ENCODE measurements around the gene UBE2D3.

The UBE2D3 gene

DNA sequence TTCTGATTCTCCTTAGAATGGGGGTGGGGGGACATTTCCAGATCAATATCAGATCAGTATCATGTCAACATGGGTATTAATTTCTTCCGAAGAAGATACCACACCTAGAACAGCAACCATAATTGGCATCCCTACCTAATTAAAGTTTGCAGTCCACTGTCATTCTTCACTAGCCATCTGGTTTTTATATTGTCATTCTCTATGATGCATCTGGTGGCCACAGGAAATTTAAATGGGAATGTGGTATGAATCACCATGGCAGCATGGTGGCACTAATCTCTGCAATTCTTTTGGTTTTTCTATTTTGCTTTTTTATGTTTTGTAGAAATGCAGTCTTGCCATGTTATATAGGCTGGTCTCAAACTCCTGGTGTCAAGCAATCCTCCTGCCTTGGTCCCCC, 16.6 kb upstream of the UBE2D3 start:
- no peak for DNase-seq
- intact Hi-C loops (cut with DNase I; ENCODE audit: low total_unique reads): no loop called here
- H3K9me3 ChIP-seq: no peaks in the 10 kb centered on the region
- no peaks in the 10 kb centered on the region for H3K36me3 ChIP-seq
- H3K27me3 ChIP-seq: no peaks in the 10 kb centered on the region
- H3K4me3 ChIP-seq: no peak overlapping the region
- TF ChIP-seq, protein P1, sequence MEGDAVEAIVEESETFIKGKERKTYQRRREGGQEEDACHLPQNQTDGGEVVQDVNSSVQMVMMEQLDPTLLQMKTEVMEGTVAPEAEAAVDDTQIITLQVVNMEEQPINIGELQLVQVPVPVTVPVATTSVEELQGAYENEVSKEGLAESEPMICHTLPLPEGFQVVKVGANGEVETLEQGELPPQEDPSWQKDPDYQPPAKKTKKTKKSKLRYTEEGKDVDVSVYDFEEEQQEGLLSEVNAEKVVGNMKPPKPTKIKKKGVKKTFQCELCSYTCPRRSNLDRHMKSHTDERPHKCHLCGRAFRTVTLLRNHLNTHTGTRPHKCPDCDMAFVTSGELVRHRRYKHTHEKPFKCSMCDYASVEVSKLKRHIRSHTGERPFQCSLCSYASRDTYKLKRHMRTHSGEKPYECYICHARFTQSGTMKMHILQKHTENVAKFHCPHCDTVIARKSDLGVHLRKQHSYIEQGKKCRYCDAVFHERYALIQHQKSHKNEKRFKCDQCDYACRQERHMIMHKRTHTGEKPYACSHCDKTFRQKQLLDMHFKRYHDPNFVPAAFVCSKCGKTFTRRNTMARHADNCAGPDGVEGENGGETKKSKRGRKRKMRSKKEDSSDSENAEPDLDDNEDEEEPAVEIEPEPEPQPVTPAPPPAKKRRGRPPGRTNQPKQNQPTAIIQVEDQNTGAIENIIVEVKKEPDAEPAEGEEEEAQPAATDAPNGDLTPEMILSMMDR (IDR thresholded peaks at IDR 0.05): no peak
- H3K4me1 ChIP-seq: no peaks in the 10 kb centered on the region
- H3K27ac ChIP-seq: no peak overlapping the region

DNA sequence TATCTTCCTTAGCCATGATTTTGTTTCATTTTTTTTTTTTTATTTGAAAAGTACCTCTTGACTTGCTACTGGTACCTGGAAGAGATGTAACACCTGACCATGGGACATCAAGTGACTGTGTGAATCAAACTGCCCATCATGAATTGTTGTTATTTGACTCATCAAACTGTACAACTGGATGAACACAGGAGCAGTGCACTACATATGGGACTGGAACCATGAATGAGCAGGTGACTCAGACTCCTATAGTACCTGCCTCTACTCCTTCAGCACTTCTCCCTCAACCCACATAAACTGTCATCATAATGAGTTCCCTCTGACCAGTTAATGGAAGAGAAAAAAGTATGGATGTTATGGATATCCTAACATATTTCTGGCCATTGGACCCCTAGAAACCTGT, 15.9 kb upstream of the UBE2D3 start:
- no peak overlapping the region for H3K4me3 ChIP-seq
- TF ChIP-seq, protein P1 (IDR thresholded peaks at IDR 0.05): no peak
- intact Hi-C loops (cut with DNase I; ENCODE audit: low total_unique reads): no loop called here
- no peaks in the 10 kb centered on the region for H3K4me1 ChIP-seq
- no peak overlapping the region for H3K27ac ChIP-seq
- no peaks in the 10 kb centered on the region for H3K36me3 ChIP-seq
- no peak for DNase-seq
- H3K27me3 ChIP-seq: no peaks in the 10 kb centered on the region
- no peaks in the 10 kb centered on the region for H3K9me3 ChIP-seq

DNA sequence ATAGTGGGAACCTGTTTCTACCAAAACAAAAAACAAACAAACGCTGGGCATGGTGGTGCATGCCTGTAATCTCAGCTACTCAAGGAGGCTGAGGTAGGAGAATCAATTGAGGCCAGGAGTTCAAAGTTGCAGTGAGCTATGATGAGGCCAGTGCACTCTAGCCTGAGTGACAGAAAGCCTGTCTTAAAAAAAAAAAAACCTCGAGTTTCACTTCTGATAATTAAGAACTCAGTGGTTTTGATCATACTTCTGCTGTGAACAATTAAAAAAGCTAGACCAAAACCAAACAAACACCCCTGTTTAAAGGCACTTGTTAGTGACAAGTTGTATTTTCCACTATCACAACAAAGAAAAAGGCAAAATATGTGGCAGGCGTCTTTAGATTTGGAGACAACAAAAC, 15.0 kb upstream of the UBE2D3 start:
- H3K36me3 ChIP-seq: no peaks in the 10 kb centered on the region
- H3K27ac ChIP-seq: no peak overlapping the region
- no peaks in the 10 kb centered on the region for H3K27me3 ChIP-seq
- TF ChIP-seq, protein P1 (IDR thresholded peaks at IDR 0.05): no peak
- H3K4me3 ChIP-seq: no peak overlapping the region
- no peak for DNase-seq
- H3K4me1 ChIP-seq: no peaks in the 10 kb centered on the region
- no peaks in the 10 kb centered on the region for H3K9me3 ChIP-seq
- intact Hi-C loops (cut with DNase I; ENCODE audit: low total_unique reads): no loop called here

DNA sequence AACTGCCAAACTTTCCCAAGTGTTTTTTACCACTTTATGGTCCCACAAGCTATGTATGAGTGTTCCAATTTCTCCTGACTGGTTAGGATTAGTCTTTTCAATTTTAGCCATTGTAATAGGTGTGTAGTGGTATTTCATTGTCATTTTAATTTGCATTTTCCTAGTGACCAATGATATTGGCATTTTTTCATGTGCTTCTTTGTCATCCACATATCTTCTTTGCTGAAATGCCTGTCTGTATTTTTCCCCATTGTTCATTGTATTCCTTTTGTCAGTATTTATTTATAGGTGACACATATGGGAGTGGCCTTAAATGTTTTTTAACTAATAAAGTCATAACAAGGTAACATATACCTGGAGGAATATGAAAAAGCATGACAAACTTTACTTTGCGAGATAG, 9.2 kb upstream of the UBE2D3 start:
- TF ChIP-seq, protein P1 (IDR thresholded peaks at IDR 0.05): no peak
- DNase-seq: no peak
- H3K27me3 ChIP-seq: no peaks in the 10 kb centered on the region
- H3K36me3 ChIP-seq: no peaks in the 10 kb centered on the region
- H3K4me3 ChIP-seq: no peak overlapping the region
- no peaks in the 10 kb centered on the region for H3K9me3 ChIP-seq
- intact Hi-C loops (cut with DNase I; ENCODE audit: low total_unique reads): no loop called here
- no peaks in the 10 kb centered on the region for H3K4me1 ChIP-seq
- no peak overlapping the region for H3K27ac ChIP-seq

DNA sequence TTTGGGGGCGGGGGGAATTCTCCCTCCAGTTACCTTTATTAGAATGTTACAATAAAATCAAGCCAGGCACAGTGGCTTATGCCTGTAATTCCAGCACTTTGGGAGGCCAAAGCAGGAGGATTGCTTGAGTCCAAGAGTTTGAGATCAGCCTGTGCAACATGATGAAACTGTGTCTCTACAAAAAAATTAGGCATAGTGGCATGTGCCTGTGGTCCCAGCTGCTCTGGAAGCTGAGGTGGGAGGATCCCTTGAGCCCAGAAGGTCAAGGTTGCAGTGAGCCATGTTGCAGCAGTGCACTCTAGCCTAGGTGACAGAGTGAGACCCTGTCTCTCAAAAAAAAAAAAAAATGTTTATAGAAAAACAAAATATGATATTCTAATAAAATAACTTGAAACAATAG, 5.3 kb upstream of the UBE2D3 start:
- intact Hi-C loops (cut with DNase I; ENCODE audit: low total_unique reads): no loop called here
- Histone ChIP-seq H3K27me3 (no peaks in the 10 kb centered on the region), H3K4me1 (peaks cover 0 to 10% (median 0%) of the 10 kb centered on the region in 4 donors), H3K9me3 (no peaks in the 10 kb centered on the region), H3K27ac (no peak overlapping the region), H3K4me3 (no peak overlapping the region), H3K36me3 (no peaks in the 10 kb centered on the region)
- TF ChIP-seq, protein P1 (IDR thresholded peaks at IDR 0.05): no peak
- no peak for DNase-seq

DNA sequence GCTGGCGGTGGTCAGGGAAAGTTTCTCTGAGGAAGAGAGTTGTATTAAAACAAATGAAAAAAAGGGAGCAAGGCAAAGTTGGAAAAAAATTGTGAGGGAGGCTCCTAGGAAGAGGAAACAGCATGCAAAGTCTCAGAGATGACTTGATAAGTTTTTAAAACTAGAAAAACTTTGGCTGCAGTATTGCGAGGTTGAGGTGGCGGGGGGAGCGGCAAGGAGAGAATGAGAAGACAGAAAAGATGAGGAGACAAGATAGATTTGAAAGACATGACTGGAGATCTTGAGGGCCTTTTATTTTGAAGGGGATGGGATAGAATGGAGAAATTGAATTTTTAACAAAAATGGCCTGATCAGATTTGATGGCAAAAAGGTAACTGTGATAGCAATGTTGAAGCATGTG, 4.8 kb upstream of the UBE2D3 start:
- no peak overlapping the region for H3K27ac ChIP-seq
- H3K9me3 ChIP-seq: no peaks in the 10 kb centered on the region
- H3K4me3 ChIP-seq: no peak overlapping the region
- DNase-seq: no peak
- intact Hi-C loops (cut with DNase I; ENCODE audit: low total_unique reads): no loop called here
- H3K4me1 ChIP-seq: peaks cover 0 to 10% (median 0%) of the 10 kb centered on the region in 4 donors
- TF ChIP-seq, protein P1 (IDR thresholded peaks at IDR 0.05): no peak
- H3K36me3 ChIP-seq: no peaks in the 10 kb centered on the region
- no peaks in the 10 kb centered on the region for H3K27me3 ChIP-seq

All from tibial artery (tissue), 4 donors.